Measurements from ENCODE around the gene MARCKS.

The MARCKS gene

GRCh38 chr6:113856625-113857555 is at the start of gene MARCKS:
TSS of gene MARCKS (plus strand) at chr6:113857345. CDS start at chr6:113857746, 401 bp downstream.
- no peak for DNase-seq (ENCODE audit: low read depth)

GRCh38 chr6:113809826-113810225 is 47.3 kb upstream of the MARCKS start:
- DNase-seq (ENCODE audit: low read depth) = no peak

GRCh38 chr6:113813142-113813541 is 44.0 kb upstream of the MARCKS start:
- no peak for DNase-seq (ENCODE audit: low read depth)

GRCh38 chr6:113818578-113818977 is 38.6 kb upstream of the MARCKS start:
- DNase-seq (ENCODE audit: low read depth) = no peak

- no peak for DNase-seq (ENCODE audit: low read depth)
Measured at GRCh38 chr6:113819169-113819830, 37.8 kb upstream of the MARCKS start.

- DNase-seq (ENCODE audit: low read depth) = no peak
Measured at GRCh38 chr6:113820761-113821160, 36.4 kb upstream of the MARCKS start.

GRCh38 chr6:113821445-113821844 is 35.7 kb upstream of the MARCKS start:
- no peak for DNase-seq (ENCODE audit: low read depth)

- DNase-seq (ENCODE audit: low read depth) = no peak
Measured at GRCh38 chr6:113823916-113824315, 33.2 kb upstream of the MARCKS start.

- DNase-seq (ENCODE audit: low read depth) = no peak
Measured at GRCh38 chr6:113824411-113824810, 32.7 kb upstream of the MARCKS start.

GRCh38 chr6:113824866-113825265 is 32.3 kb upstream of the MARCKS start:
- DNase-seq (ENCODE audit: low read depth) = no peak

GRCh38 chr6:113825781-113826180 is 31.4 kb upstream of the MARCKS start:
- no peak for DNase-seq (ENCODE audit: low read depth)

- DNase-seq (ENCODE audit: low read depth) = no peak
Measured at GRCh38 chr6:113828984-113829695, 28.0 kb upstream of the MARCKS start.

GRCh38 chr6:113829696-113830045 is 27.5 kb upstream of the MARCKS start:
- DNase-seq (ENCODE audit: low read depth) = no peak

- DNase-seq (ENCODE audit: low read depth) = no peak
Measured at GRCh38 chr6:113830140-113830539, 27.0 kb upstream of the MARCKS start.

- DNase-seq (ENCODE audit: low read depth) = no peak
Measured at GRCh38 chr6:113833537-113833936, 23.6 kb upstream of the MARCKS start.

GRCh38 chr6:113837170-113837569 is 20.0 kb upstream of the MARCKS start:
- no peak for DNase-seq (ENCODE audit: low read depth)

GRCh38 chr6:113842165-113842564 is 15.0 kb upstream of the MARCKS start:
- no peak for DNase-seq (ENCODE audit: low read depth)

- DNase-seq (ENCODE audit: low read depth) = no peak
Measured at GRCh38 chr6:113843500-113844073, 13.6 kb upstream of the MARCKS start.

GRCh38 chr6:113846577-113846976 is 10.6 kb upstream of the MARCKS start:
- DNase-seq (ENCODE audit: low read depth) = no peak

GRCh38 chr6:113847447-113847846 is 9.7 kb upstream of the MARCKS start:
- no peak for DNase-seq (ENCODE audit: low read depth)

- no peak for DNase-seq (ENCODE audit: low read depth)
Measured at GRCh38 chr6:113848280-113848679, 8.9 kb upstream of the MARCKS start.

- no peak for DNase-seq (ENCODE audit: low read depth)
Measured at GRCh38 chr6:113848811-113849210, 8.3 kb upstream of the MARCKS start.

Data from activated T-cell treated with anti-CD3 and anti-CD28 coated beads for 1 hour (primary cell).